GM23248 (cell line): ENCODE measurements around the gene PRSS27. TPM values are rescaled to one million over a fixed set of nuclear protein-coding genes. Genes with fewer than 3 reads are reported as not detected.
"Not testable (repeated sequence)": the region's sequence is repeated elsewhere in the genome, so short reads cannot be mapped to it uniquely, and the experiment has no call there.

Experiments
- DNase-seq: peaks from one replicate; pipeline ENCODE4 v3.0.0-alpha.2; 2015
- H2AFZ ChIP-seq: fragments of 200-600 bp; sonication (generic); 2 replicates; pipeline ENCODE4 v1.6.1; 2016; ENCODE audit warnings: antibody characterized with exemption
- H3F3A ChIP-seq: fragments of 200-600 bp; sonication (generic); 2 replicates; pipeline ENCODE4 v1.6.1; 2016; ENCODE audit warnings: mild to moderate bottlenecking, antibody characterized with exemption, mixed run types; ENCODE audit not compliant: insufficient read depth
- H3K27ac ChIP-seq: fragments of 200-600 bp; sonication (generic); 2 replicates; pipeline ENCODE4 v1.5.1; 2016; ENCODE audit warnings: mild to moderate bottlenecking
- H3K27me3 ChIP-seq: fragments of 200-600 bp; sonication (generic); replicated peaks from 2 replicates; pipeline ENCODE4 v1.6.1; 2016; ENCODE audit warnings: mild to moderate bottlenecking; ENCODE audit not compliant: insufficient read depth
- H3K36me3 ChIP-seq: fragments of 200-600 bp; sonication (generic); 2 replicates; pipeline ENCODE4 v1.6.1; 2016; ENCODE audit warnings: low read depth, mild to moderate bottlenecking
- H3K4me1 ChIP-seq: fragments of 200-600 bp; sonication (generic); 2 replicates; pipeline ENCODE4 v1.6.1; 2016; ENCODE audit warnings: mild to moderate bottlenecking; ENCODE audit not compliant: insufficient read depth
- H3K4me2 ChIP-seq: fragments of 200-600 bp; sonication (generic); one replicate; pipeline ENCODE4 v1.6.1; 2016; ENCODE audit warnings: mild to moderate bottlenecking; ENCODE audit not compliant: unreplicated experiment
- H3K4me3 ChIP-seq: fragments of 200-600 bp; sonication (generic); 2 replicates; pipeline ENCODE4 v1.5.1; 2016; ENCODE audit warnings: mild to moderate bottlenecking
- H3K79me2 ChIP-seq: fragments of 200-600 bp; sonication (generic); 2 replicates; pipeline ENCODE4 v1.6.1; 2016; ENCODE audit warnings: mild to moderate bottlenecking; ENCODE audit not compliant: insufficient read depth
- H3K9ac ChIP-seq: fragments of 200-600 bp; sonication (generic); 2 replicates; pipeline ENCODE4 v1.6.1; 2016; ENCODE audit warnings: mild to moderate bottlenecking
- H3K9me2 ChIP-seq: fragments of 200-600 bp; sonication (generic); 2 replicates; pipeline ENCODE4 v1.6.1; 2016; ENCODE audit warnings: mixed run types, mild to moderate bottlenecking, moderate library complexity; ENCODE audit not compliant: insufficient read depth
- H3K9me3 ChIP-seq: fragments of 200-600 bp; sonication (generic); one replicate; pipeline ENCODE4 v1.6.1; 2017; ENCODE audit warnings: low read depth
- H4K20me1 ChIP-seq: fragments of 200-600 bp; sonication (generic); 2 replicates; pipeline ENCODE4 v1.6.0; 2016; ENCODE audit not compliant: insufficient read depth
- EZH2 ChIP-seq: fragments of 200-600 bp; sonication (generic); IDR thresholded peaks from 2 replicates; pipeline ENCODE4 v1.6.1; 2018; ENCODE audit warnings: antibody characterized with exemption, mild to moderate bottlenecking; ENCODE audit not compliant: insufficient read depth, poor library complexity, severe bottlenecking
- EZH2phosphoT487 ChIP-seq: fragments of 200-600 bp; sonication (generic); IDR thresholded peaks from 2 replicates; pipeline ENCODE4 v1.6.1; 2018; ENCODE audit warnings: antibody characterized with exemption, moderate library complexity, mild to moderate bottlenecking, low read depth; ENCODE audit not compliant: insufficient read depth
- WGBS, 2 experiments: methylation state at CpG; one replicate each; pipeline ENCODE4 v1.1.6; 2015 to 2017; ENCODE audit warnings: low lambda C conversion rate in 2 of 2, low coverage in 1 of 2; ENCODE audit errors: missing lambda C conversion rate in 2 of 2; 5-methylcytosine and 5-hydroxymethylcytosine counted together
- in situ Hi-C: fragments of 300-500 bp; cut with MboI; formaldehyde crosslinking; loops from 2 replicates; pipeline ENCODE4 v1.15.0; 2020
- polyA plus RNA-seq: library from polyadenylated mRNA; unstranded; fragments of >200 nt; fragmentation: Nextera tagmentation; extraction: Ambion mirVana; gene quantifications from 2 replicates; pipeline ENCODE4 v1.2.1, GENCODE V29; 2016
- total RNA-seq: library from RNA; depleted of rRNA; stranded (reverse); fragments of >200 nt; shearing (Covaris generic); gene quantifications from 2 replicates; pipeline ENCODE4 v1.2.3, GENCODE V29; 2014

PRSS27 gene
- total and polyA plus RNA-seq, 2 experiments from 2014 or later, result 0.68 to 0.76 TPM

DNA sequence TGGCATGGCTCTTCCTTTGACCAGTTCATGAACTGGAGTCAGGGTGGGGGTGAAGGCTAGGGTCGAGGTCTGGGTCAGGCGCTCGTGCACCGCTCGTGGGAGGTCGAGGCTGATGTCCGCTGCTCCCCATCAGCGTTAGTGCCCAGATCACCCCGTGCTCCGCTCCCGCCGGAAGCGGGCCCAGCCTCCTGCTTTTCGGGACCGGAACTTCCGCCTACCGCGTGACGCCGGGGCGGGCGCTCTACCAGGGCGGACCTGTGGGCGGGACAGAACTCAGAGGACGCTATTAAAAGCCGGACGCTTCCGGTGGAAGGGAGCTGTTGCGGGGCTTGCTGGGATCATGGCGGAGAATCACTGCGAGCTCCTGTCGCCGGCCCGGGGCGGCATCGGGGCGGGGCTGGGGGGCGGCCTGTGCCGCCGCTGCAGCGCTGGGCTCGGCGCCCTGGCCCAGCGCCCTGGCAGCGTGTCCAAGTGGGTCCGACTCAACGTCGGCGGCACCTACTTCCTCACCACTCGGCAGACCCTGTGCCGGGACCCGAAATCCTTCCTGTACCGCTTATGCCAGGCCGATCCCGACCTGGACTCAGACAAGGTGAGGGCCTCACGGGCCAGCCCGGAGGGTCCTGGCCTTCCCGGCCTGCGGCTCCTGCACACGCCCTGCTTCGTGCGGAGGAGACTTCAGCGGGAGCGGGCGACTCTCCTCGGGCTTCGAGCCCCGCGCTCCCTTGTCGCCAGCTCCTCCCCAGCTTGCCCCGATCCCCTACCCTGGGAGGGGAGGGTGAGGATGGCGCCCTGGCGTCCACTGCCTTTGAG lies 37.6 kb downstream of the PRSS27 start, which contains the start of gene KCTD5:
Gene KCTD5 (plus strand): TSS at position 315 of the 813 bp plus-strand sequence. CDS start 26 bp downstream, at position 341.
- no peak for TF ChIP-seq EZH2phosphoT487
- TF ChIP-seq EZH2, result no peak
- Histone ChIP-seq H3K4me1 (peaks cover 20% of the 10 kb centered on the region), H3K9me3 (no peaks in the 10 kb centered on the region), H3K4me3 (peak within 1 kb of the TSS; percentile 95), H3K9me2 (no peaks in the 10 kb centered on the region), H3F3A (0 out of 2 replicates have a peak, but pooled peaks cover 6% of the 10 kb centered on the region), H3K27ac (peak within 1 kb of the TSS; percentile 80), H4K20me1 (no peaks in the 10 kb centered on the region; the same call in 1 of the 2 replicates), H3K9ac (peak within 1 kb of the TSS; percentile 94), H2AFZ (peak within 1 kb of the TSS; percentile 94), H3K79me2 (peaks cover 48% of the 10 kb centered on the region), H3K4me2 (peak within 1 kb of the TSS; percentile 85), H3K36me3 (no peaks in the 10 kb centered on the region), H3K27me3 (no peaks in the 10 kb centered on the region)
- WGBS, 2 experiments, result 1% methylated on average over 50 to 63 of the region's 73 CpGs
- in situ Hi-C loops, result no loop called here
- peak; percentile 98 for DNase-seq

DNA sequence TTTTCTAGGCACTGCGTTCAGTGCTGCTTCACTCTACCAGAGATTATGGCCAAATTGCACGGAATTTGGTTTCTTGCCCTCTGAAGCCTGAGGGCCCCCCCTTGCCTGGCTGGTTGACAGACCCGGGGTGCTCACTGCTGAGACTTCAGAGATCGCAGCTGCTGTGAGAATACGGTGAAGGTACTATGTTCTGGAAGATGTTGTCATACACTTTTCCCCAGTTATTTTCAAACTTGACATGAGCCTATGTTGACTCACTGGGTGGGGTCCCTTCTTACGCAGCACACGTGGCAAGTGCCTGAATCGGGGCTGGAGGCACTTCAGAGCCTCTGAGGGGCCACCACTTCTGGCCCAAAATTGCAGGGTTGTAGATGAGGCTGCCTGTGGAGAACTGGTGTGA lies 39.7 kb downstream of the PRSS27 start:
- H3K4me2 ChIP-seq, H3K4me3 ChIP-seq, in situ Hi-C loops, H3F3A ChIP-seq, H4K20me1 ChIP-seq, H3K9me3 ChIP-seq, H2AFZ ChIP-seq, H3K9me2 ChIP-seq, H3K36me3 ChIP-seq, H3K9ac ChIP-seq, H3K27me3 ChIP-seq: not testable (repeated sequence)
- Histone ChIP-seq H3K27ac (peak overlapping the region; percentile 8; the same call in 1 of the 2 replicates), H3K4me1 (peaks cover 20% of the 10 kb centered on the region), H3K79me2 (peaks cover 40% of the 10 kb centered on the region)
- WGBS, 2 experiments, result 72 to 74% methylated on average over 7 to 8 of the region's 8 CpGs
- DNase-seq, result peak; percentile 27

DNA sequence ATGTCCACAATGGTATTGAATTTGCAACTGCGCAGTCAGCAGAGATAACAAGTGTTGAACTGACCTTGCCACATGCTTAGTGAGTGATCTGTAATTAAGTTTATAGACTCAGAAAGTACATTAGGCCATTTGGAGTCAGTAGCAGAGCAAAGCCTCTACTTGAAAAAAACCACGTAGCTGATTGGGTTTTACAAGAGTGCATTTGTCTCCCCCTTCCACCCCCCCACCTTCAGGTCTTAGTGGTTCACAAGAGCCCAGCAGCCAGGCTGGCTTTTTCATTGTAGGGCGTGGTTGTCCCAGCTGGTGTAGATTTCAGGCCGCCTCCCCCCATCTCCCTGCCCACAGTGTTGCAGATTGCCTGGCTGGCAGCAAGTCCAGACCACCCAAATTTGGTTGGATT lies 40.1 kb downstream of the PRSS27 start:
- not testable (repeated sequence) for H3K4me2 ChIP-seq

DNA sequence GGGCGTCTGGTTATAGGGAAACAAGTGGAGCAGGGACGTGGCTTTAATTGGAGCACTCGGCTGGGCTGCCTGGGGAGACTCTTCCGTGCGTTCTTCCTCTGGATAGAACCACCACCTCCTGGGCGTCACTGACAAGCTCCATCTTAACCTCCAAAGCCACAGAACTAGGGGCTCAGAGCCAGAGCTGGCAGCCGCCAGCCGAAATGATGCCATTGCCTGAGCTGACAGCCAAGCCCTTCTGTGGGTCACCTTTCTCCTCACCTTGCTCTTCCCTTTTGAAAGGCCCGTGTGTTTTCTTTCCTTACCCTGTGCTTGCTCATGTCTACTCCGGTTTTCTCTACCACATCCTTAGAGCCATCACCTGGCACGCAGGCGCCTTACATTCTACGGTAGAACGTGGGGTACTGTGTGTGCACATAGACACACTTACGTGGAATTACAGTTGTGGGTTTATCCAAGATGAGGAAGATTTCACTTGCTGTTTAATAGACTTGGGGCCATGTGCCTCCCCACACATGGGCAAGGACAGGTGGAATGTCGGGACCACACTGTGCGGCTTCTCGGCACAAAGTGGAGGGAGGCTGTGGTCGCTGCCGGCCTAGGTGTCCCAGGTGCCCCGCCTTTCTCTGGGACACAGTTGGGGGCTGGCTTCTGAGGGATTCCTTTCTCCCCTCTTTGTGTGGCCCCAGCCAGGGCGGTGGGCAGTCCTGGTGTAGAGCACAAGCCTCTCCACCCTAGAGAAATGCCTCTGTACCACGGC lies 41.6 kb downstream of the PRSS27 start:
- H3K9me2 ChIP-seq, H3K27ac ChIP-seq, H3K9me3 ChIP-seq, H3K36me3 ChIP-seq, H4K20me1 ChIP-seq, H3K4me1 ChIP-seq, in situ Hi-C loops, H3K9ac ChIP-seq, H3K4me3 ChIP-seq, DNase-seq, H3K27me3 ChIP-seq, H3K4me2 ChIP-seq, H2AFZ ChIP-seq: not testable (repeated sequence)
- Histone ChIP-seq H3K79me2 (peaks cover 25% of the 10 kb centered on the region), H3F3A (peaks cover 11% of the 10 kb centered on the region)
- WGBS, 2 experiments, result 77 to 86% methylated on average over 9 to 16 of the region's 23 CpGs

More for the DNA sequence above, 40.1 kb downstream of the PRSS27 start:
- H3K27ac ChIP-seq, H3K4me3 ChIP-seq, H3K9me3 ChIP-seq, H3K36me3 ChIP-seq, H2AFZ ChIP-seq, H3F3A ChIP-seq, in situ Hi-C loops, H4K20me1 ChIP-seq, H3K9ac ChIP-seq, H3K27me3 ChIP-seq, DNase-seq, H3K9me2 ChIP-seq: not testable (repeated sequence)
- 60 to 69% methylated on average over 4 of the region's 4 CpGs for WGBS, 2 experiments
- Histone ChIP-seq H3K4me1 (peaks cover 20% of the 10 kb centered on the region), H3K79me2 (peaks cover 35% of the 10 kb centered on the region)

DNA sequence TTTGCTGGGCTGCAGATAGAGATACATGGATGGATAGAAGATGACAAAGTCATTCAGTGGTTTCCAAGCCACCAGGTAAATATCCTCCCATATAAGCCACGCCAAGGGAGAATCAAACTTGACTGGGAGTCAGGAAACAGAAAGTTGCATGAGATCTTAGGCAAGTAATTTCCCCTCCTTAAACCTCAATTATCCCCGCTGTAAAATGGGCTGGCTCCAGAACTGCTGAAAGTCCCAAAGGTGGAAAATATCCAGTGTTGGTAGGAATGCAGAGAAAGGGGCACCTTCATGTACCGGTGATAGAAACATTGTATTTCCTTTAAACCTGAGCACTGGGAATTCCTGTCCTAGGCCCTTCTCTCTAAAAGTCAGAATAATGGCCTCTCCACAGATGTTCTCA lies 43.1 kb downstream of the PRSS27 start:
- H2AFZ ChIP-seq, H3K4me2 ChIP-seq, H3K9me3 ChIP-seq, H3K27ac ChIP-seq, H3K9ac ChIP-seq, DNase-seq, H3K9me2 ChIP-seq, H3K27me3 ChIP-seq, H4K20me1 ChIP-seq, H3K36me3 ChIP-seq, H3K4me3 ChIP-seq, in situ Hi-C loops: not testable (repeated sequence)
- Histone ChIP-seq H3K79me2 (peaks cover 19% of the 10 kb centered on the region), H3F3A (peaks cover 11% of the 10 kb centered on the region), H3K4me1 (peaks cover 14% of the 10 kb centered on the region)
- WGBS, 2 experiments, result 95 to 96% methylated on average over 3 of the region's 3 CpGs
